M059J (cell line): Measurements from ENCODE around the gene MXRA5. TPM values are rescaled to one million over a fixed set of nuclear protein-coding genes. Genes with fewer than 3 reads are reported as not detected.
A peak's percentile ranks its signal among the peaks of the same experiment; 100 is the strongest.
"Not testable (repeated sequence)": the region's sequence is repeated elsewhere in the genome, so short reads cannot be mapped to it uniquely, and the experiment has no call there.

Source experiments
- DNase-seq: peaks from one replicate; pipeline ENCODE4 v3.0.0-alpha.2; 2012; ENCODE audit warnings: low read depth
- total RNA-seq: library from RNA; depleted of rRNA; stranded (reverse); fragments of >200 nt; shearing (Covaris generic); gene quantifications from 2 replicates; pipeline ENCODE4 v1.2.3, GENCODE V29; 2014

Gene MXRA5
- total RNA-seq, 1 experiment from 2014 or later = 5.5 TPM

- no peak for DNase-seq
Measured at GRCh38 chrX:3326681-3327080, 19.8 kb downstream of the MXRA5 start.

GRCh38 chrX:3320471-3321046 lies 25.9 kb downstream of the MXRA5 start:
- DNase-seq = peak; percentile 33

DNA sequence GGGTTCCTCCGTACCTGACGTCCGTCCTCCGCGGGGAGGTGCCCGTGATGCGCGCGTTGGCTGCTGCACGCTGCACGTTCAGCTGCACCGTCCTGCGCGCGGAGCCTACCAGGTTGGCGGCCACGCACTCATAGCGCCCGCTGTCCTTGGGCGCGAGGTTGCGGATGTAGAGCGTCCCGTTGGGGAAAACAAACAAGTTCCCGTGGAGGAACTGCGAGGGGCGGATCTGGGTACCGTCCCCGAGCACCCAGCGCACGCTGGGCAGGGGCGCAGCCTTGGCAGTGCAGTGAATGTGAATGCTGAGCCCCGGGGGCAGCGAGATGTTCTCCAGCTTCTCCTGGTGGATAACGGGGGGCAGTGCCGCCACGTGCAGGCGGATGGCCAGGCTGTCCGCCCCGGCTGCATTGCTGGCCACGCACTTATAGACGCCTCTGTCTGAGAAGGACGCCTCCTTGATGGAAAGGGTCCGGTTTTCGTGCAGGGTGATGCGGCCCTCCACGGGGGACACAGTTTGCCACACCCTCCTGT lies 29.2 kb downstream of the MXRA5 start:
- DNase-seq = no peak

- DNase-seq = no peak
Measured at GRCh38 chrX:3312109-3312508, 34.3 kb downstream of the MXRA5 start.

DNA sequence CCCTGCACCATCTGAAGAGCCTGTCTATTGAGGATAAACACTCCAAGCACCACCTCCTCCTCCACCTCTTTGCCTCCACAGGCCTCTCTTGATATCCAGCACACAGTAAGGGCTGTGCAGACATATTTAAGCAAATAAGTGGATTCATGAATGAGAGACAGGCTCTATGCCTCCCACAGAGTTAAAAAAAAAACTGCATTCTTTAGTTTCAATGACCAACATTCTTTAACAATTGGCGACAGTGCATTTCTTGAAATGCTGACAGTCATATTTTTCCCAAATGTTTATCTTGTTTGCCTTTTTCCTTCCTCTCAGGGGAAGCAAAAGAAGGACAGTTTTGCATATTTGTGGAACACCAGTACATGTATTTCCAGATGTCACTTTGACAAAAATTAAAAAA lies 38.6 kb downstream of the MXRA5 start:
- peak; percentile 29 for DNase-seq

- no peak for DNase-seq
Measured at GRCh38 chrX:3299636-3300035, 46.8 kb downstream of the MXRA5 start.

DNA sequence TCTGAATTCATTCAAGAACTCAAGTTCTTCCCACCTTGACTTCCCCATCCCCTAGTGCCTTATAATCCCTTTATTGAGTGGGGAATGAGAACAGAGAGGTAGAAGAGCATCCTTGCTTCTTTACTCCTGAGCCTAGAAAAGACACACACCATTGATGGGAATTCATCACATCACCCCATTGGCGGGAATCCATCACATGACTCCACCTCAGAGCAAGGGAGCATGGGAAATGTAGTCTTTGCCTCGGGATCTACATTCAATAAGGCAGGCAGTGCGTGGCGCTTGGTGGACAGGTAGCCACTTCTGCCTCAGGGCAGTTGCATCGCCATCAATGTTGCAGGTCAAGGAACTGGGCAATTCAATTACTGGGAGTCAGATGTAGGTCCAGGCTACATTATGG lies 50.7 kb downstream of the MXRA5 start:
- DNase-seq = peak; percentile 31

DNA sequence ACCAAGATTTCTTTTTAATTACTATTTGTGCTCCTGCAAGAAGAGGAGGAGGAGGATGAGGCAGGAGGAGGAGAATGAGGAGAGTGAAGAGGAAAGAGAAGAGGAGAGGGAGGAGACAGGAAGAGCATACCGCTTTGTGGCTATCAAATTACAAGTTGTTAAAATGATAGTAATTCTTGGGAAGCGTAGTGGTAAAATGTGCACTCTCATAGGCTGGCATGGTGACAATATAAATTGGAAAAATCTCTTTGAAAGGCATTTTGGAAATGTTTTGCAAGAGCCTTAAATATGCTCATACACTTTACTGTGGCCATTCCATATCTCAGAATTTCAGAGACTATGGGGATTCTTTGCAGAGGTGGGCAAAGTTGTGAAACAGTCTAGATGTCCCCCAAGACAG lies 53.2 kb downstream of the MXRA5 start:
- DNase-seq = no peak

GRCh38 chrX:3290561-3290960 lies 55.9 kb downstream of the MXRA5 start:
- DNase-seq = peak; percentile 74

GRCh38 chrX:3286196-3286945 lies 60.1 kb downstream of the MXRA5 start:
- peak; percentile 94 for DNase-seq

GRCh38 chrX:3280706-3281105 lies 65.7 kb downstream of the MXRA5 start:
- DNase-seq = peak; percentile 71

GRCh38 chrX:3273668-3274067 lies 72.8 kb downstream of the MXRA5 start:
- DNase-seq = not testable (repeated sequence)

GRCh38 chrX:3271834-3272186 lies 74.6 kb downstream of the MXRA5 start:
- peak; percentile 93 for DNase-seq

GRCh38 chrX:3271183-3271833 lies 75.1 kb downstream of the MXRA5 start:
- no peak for DNase-seq

- DNase-seq = peak; percentile 66
Measured at GRCh38 chrX:3268829-3269228, 77.6 kb downstream of the MXRA5 start.

GRCh38 chrX:3263681-3264126 lies 82.7 kb downstream of the MXRA5 start:
- DNase-seq = peak; percentile 71

DNA sequence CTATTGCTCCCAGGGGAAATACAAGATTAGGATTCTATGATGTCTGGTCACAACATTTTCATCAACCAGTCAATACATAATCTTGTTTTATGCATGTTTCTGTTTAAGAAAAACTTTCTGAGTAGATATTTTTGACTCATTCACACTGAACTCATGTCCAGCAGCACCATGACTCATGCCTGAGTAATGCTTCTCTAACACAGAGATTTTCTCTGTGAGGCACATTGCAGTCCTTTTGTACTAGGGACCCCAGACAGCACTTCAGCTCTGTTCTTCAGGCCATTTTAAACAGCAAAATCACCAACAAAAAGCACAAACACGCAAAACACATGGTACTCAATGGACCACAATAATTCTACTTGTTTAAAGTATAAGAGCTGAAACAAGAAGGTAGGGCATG lies 83.6 kb downstream of the MXRA5 start:
- peak; percentile 92 for DNase-seq
